Stimulated activated CD4-positive, alpha-beta T cell treated with anti-CD3 and anti-CD28 coated beads, Interleukin-15, amount 100 ng/mL, for 1 hour (primary cell): ENCODE data around the gene CDCP1.

ENCODE experiments used
- DNase-seq, 2 donors: peaks; one replicate each; pipeline ENCODE4 v3.0.0-alpha.2; 2020; ENCODE audit warnings: low read depth in 1 of 2, low spot score in 1 of 2

Gene CDCP1

DNA sequence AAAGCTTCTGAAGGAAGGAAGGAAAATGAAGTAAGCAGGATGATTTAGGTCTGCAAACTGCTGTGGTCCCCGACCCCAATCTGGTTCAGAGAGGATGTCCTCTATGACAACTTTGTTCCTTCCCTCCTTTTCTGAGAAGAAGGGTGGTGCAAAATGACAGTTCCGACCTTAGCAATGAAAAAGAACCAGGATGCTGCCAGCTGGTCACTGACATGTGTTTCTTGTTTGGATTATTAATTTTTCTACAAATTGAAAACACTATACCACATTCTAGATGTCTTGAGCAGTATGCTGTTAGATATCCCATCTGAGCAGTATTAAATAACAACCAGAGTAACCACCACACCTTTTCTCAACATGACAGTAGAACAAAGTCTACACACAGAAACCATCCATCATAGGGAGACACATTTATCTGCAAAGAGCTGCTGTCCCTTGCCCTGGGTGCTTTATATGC is 27.5 kb downstream of the CDCP1 start:
- DNase-seq: no peak

DNA sequence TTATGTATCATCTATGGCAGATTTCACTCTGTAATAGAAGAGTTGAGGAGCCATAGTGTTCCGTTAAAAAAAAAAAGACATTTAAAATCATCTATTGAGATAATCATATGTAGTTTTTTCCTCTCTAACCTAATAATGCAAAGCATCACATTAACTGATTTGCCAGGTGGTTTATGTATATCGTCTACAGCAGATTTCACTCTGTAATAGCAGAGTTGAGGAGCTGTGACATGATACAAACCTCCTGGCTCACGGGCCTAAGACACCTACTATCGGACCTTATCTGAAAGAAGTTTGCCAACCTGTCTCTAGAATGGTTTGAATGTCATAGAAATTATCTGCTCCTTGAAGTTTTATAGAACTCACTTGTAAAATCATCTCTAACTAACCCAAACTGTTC is 29.8 kb downstream of the CDCP1 start:
- DNase-seq: no peak

DNA sequence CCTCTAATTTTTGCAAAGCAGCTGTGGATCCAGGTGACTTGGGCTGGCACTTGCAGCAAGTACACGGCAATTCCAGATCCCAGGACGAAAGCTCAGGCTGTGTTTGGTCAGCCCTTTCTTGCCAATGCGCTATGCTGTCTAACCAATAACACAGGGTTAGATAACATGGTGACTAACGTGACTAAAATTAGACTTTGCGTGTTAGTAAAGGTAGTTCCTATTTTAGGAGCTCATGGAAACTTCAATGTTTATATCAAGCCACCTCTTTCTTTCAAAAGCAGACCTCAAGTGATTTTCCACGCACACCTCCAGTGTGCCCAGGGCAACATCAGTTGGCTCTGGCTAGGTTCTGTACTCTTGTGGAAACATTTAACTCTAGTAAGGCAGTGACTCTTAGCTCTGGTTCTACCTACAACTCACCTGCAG is 32.5 kb downstream of the CDCP1 start:
- DNase-seq: no peak

DNA sequence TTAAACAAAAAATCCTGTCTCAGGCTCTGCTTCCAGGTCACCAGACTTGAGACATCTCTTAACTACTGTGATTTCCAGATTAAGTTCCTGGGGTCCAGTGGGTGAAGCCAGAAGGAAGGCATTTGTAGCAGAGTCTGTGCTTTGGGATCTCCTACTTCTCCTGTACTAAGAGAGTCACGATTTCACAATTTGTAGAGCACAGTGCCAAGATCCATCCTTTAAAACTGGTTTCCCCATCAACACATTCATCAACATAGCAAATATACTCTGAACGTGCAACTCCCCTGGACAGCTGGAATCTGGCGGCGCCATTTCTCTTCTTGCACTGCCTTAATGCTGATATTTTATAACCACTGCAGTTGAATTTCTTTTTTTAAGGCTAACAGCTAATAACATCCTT is 33.2 kb downstream of the CDCP1 start:
- DNase-seq: no peak

DNA sequence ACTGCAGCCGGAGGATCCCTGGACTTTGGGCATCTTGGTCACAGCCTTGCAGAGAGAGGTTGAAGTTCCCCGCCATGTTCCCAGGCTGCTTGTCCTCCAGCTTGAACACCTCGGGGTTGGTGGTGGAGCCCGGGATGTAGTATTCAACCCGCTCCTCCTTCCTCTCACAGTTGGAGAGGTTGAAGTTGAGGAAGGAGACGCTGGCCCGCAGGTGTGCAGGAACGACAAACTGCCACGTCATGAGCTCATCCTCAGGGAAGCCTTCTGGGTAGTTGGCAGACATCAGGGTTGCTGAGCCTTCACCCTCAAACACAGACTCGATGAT is 35.7 kb downstream of the CDCP1 start:
- no peak for DNase-seq

DNA sequence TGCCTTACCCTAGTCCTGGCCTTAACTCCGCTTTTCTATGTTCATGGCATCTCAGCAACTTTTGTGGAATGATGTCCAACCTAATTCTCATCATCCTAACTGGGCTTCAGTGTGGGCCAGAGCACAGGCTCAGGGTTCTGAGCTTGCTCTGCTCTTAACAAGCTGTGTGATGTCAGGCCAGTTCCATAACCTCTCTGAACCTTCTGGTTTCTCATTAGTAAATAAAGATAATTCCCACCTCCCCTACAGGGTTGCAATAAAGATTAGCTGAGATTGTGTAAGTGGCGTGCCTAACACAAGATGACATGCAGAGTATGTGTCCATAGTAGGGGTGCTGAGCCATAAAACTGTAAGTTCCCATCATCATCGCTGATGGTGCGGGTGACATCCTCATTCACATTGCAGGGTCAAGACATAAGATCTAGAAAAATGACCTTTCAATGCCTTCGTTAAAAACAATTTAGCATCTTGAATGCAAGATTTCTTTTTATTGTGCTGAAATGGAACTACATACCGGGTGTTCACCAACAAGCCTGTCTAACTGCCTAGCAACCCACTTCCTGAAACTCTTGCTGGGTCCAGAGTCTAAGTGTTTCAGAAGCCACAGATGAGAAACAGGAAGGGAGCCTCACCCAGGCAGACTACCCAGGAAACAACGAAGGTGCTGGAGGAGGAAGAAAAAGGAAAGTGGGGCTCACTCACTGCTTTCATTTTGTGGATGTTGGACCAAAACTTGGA is 36.2 kb downstream of the CDCP1 start:
- no peak for DNase-seq

DNA sequence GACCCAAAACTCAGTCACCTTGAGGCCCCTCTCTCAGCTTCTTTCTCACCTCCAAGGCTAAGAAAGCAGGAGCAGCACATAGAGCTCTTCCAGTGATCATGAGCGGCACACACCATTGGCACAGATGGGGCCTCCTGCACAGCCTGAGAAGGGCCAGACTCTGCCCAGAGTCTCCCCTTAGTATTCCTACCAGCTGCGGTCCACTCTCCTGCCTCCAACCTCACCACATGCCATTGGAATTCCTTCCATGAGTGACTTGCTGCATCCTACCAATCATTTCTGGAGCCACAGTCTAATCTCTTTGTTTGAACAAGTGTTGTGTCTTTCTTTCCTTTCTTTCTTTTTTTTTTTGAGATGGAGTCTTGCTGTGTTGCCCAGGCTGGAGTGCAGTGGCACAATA is 39.3 kb downstream of the CDCP1 start:
- no peak for DNase-seq

DNA sequence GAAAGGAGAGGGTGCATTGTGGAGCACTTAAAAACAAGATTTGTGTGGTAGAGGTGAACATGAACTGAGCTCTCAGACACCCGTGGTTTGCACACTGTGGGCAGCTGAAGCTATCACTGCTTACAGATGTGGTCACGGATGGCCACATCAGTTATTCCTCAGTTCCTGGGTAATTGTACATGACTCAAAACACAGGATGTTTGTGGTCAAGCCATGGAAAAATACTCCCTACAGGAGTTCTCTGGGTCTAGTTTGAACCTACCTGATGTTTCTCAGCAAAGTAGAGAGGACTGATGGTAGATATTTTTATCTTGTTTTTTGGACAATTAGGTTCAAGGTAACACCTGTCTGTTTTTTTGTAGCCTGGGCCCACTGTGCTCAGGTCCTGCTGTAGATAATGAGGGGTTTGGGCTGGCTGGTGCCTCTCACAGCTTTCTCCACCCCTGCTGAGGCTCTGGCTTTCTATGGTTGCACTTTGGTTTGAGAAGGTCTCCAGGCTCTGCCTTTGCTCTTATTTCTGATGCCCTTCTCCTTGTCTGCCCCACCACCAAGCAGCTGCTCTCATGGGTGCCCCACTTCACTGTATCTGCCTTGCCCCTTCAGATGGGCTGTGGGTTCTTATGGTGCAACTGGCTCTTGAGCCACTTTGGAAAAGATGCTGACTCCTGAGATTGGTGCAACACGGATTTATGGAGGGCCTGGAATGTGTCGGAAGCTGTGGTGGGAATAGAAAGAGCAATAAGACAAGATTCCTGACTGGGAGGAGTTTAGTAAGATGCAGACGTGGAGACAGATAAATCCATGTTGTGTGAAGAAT is 40.1 kb downstream of the CDCP1 start:
- peak; percentile 13 for DNase-seq

DNA sequence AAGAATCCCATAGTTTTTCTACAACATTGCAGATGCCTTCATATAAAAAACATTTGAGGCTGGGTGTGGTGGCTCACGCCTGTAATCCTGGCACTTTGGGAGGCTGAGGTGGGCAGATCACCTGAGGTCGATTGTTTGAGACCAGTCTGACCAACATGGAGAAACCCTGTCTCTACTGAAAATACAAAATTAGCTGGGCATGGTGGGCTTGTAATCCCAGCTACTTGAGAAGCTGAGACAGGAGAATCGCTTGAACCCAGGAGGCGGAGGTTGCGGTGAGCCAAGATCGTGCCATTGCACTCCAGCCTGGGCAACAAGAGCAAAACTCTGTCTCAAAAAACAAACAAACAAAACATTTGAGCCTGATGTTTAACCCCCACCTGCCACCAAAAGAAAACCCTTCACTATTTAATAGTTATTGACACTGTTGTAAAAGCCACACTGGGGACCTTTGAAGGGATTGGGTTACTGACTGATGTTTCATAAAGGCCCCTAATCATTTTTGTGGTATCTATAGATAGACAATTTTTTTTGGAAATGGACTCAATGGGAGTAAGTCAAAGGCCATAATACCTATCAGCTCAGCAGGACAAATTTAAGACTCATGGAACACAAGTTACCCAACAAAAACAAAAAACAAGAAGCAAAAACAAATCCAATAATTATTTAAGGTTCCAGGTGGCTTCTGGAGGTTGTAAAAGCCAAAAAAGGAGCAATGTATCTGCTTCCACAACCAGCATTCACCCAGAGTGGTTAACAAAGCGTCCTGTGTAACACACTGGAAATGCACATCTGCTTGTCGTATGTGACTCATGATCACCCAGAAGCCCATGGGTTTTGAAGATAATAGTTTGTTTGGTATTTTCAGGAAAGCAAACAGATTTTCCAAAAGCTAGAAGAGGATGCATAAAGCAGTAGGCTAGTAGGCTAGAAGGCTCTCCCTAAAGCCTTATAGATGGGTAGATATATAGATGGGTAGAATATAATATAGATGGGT is 41.2 kb downstream of the CDCP1 start:
- DNase-seq: no peak

DNA sequence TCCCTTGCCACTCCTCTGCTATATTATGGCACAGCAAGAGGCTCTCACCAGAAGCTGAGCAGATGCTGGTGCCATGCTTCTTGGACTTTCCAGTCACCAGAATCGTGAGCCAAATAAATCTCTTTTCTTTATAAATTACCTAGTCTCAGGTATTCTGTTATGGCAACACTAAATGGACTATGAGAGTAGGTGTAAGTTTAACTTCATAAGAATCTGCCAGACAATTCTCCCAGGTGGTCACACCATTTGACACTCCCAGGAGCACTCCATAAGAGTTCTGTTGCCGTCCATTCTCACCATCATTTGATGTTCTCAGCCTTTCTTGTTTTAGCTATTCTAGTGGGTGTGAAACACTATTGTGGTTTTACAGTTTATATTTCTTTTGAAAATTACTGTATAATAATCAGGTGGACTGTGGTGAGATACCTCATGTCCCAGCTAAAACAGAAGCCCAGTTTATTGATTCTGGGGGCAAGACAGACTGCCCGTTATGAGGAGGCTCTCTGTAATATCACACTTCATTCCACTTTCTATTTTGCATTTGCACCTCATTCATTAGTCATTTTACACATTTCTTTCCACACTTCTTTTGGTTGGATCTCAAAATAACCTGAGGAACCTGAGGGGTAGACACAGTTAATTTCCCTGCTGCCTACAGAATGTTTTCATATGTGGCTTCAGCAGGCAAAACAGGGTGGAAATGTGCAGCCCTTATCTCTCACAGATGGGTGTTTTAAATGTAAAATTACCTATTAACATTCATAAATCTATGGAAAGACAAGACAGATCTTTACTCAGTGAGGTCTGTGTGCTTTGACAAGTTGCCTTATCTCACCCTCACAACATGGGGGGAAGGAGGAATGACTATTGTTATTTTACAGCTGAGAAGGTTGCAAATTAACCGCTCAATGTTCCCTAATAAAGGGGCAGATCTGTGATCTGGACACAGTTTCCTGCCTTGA is 42.1 kb downstream of the CDCP1 start:
- no peak for DNase-seq

DNA sequence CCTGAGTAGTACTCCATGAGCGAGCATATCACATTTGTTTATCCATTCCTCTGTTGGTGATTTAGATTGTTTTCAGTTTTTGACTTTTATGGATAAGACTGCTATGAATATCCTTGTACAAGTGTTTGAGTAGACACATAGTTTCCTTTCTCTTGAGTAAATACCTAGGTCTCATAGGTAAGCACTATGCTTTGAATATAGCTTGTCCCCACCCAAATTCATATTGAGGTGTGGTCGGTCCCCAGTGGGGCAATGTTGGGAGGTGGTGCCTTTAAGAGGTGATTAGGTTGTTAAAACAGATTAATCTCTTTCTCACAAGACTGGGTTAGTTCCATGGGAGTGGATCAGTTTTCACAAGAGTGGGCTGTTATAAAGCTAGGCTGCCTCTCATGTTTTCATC is 42.8 kb downstream of the CDCP1 start:
- no peak for DNase-seq

DNA sequence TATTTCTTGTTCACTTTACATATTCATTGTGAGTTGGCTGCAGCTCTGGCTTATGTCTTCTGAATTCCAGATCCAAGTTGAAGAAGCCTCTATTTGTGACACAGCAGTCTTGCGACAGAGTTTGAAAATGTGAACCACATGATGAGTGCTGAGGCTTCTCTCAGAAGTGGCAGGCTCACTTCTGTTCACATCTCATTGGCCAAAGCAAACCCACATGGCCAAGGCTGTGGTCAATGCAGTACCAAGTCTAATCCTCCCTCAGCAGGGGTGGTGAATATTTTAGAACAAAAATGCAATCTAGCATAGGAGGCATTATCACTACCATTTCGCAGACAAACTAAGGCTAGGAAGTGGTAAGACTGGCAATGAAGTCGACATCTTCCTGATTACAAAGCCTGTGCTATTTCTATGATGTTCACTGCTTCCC is 45.2 kb downstream of the CDCP1 start:
- DNase-seq: no peak

DNA sequence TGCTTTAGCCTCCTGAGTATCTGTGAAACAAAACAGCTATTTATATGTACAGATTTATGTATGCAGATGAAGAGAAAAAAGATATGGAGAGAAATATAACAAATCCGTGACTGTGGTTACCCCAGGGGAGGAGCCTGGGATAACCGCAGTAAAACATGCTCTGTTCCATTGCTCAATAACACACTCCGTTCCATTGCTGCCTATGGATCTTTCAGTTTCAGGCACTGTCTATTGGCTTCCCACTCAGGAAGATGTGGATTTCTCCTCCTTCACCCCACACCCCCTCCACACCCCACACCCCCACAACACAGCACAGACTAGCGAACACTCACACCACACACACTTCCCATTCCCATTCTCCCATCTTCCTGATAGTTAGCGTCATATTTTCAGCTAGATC is 47.9 kb downstream of the CDCP1 start:
- DNase-seq: no peak

DNA sequence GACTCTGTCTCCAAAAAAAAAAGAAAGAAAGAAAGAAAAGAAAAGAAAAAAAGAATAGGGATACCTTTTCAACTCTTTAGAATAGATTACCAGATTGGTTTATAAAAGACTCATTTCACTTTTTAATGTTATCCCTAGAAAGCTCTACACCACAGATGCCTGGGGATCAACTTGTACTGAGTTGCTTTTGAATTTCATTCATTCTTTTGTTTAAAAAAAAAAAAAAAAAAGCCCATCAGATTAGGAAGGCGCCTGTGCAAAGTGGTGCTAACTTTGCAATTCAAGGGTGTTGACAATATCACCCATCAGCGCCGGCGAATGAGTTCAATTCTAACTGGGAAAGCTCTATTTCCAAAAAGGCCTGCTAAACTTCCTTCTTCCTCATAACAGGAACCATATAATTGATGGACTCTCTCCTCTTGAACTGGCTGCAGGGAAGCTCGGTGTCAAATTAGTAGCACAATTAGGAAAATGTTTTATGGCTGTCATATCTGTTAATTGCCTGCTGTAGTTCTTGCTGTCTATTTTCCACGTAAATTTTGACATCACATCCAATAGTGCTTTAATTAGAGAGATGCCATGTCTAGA is 48.8 kb downstream of the CDCP1 start:
- DNase-seq: no peak

DNA sequence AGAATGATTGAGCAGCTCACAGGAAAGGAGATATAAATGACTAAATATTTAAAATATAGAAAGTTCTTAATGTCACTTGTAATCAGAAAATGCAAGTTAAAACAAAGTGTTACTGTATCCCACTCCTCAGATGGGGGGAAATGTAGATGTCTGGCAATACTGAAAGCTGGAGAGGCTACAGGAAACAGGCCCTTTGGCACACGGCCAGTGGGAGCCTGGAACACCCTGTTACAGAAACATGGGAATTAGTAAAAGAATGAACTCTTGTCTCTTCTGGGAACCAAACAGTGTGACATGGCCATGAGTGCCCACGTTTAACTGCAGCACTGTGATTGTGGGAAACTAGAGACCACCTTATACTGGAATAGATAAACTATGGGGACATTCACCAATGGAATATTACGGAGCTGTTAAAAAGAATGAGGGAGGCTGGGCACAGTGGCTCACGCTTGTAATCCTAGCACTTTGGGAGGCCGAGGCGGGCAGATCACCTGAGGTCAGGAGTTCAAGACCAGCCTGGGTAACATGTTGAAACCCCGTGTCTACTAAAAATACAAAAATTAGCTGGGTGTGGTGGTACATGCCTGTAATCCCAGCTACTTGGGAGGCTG is 50.2 kb downstream of the CDCP1 start:
- no peak for DNase-seq

DNA sequence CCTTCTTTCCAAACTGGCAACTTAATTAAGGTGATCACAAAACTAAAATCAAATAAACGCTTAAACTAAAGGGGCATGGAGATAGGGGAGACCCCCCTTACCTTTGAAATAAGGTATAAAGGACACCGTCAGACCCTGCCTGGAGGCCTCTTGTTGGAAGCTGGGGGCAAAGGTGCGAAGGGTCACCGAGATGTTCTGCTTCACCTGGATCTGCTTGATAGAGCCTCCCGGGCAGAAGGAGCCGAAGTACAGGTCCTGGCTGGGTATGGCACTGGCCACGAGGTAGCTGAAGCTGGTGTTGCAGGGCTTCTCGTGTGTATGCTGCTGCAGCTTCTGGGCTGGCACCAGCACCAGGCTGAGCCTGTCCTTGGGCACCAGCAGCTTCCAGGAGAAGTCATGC is 53.0 kb downstream of the CDCP1 start:
- DNase-seq: no peak

DNA sequence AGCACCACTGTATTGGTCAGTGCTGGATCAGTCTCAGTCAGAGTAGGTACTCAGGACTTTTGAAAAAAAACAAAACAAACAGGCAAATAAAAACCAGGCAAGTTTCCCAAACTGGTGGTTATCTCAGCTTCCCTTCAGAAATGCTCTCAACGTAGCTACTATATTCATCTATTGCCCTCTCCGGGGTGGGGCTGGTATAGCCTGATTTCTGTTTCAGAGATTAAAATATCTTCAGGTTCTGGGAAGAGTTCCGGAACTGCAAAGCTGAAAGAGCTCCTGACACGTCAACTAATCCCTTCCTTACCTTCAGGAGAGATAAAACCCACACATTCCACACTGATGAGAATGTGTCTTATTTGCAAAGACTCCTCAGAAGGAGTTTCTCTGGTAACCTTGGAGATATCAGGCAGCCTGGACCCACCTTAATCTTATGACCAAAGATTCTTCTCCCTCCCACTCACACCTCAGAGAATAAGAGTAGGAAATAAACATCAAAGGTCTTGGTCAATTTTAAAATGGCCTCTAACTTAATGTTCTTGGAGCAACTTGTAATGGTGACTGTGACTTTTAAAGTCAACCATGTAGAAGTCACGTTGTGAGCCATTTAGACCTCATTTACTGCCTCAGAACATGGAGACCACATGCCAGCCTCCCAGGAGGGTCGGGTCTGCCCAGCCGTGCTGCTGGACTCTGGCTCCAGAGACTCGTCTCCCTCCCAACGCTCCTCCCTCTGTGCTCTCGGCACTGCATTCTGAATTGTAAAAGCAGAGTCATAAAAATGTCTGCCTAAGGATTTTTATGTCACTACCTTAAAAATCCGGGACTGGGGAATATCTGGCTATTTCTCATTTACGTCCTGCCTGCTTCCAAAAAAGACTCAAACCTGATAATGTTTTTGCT is 53.8 kb downstream of the CDCP1 start:
- no peak for DNase-seq

DNA sequence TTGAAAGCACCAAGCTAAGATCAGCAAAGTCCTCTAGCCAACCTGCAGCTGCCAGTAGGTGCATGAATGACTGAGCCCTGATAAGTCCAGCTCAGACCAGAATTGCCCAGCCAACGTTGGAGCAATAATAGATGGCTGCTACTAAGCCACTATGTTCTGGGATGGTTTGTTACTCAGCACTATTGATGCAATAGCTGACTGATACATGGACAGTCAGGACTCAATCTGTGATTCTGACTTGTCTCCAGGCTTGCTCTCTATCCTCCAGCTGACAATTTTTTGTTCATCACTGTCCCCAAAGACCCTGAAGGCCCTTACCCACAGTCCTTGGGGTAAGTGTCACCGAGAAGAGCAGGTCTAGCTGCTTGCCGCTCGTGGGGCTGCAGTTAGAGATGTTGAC is 55.3 kb downstream of the CDCP1 start:
- no peak for DNase-seq
